ENCODE results near the gene FAM184A. TPM values are rescaled to one million over a fixed set of nuclear protein-coding genes. Genes with fewer than 3 reads are reported as not detected.
A peak's percentile ranks its signal among the peaks of the same experiment; 100 is the strongest.

Gene FAM184A
- total and polyA plus RNA-seq, 2 of the 8 experiments (the other 6 are each of a cell fraction or from before 2014, with no cell fraction given), result 6.3 to 11.3 TPM

DNA sequence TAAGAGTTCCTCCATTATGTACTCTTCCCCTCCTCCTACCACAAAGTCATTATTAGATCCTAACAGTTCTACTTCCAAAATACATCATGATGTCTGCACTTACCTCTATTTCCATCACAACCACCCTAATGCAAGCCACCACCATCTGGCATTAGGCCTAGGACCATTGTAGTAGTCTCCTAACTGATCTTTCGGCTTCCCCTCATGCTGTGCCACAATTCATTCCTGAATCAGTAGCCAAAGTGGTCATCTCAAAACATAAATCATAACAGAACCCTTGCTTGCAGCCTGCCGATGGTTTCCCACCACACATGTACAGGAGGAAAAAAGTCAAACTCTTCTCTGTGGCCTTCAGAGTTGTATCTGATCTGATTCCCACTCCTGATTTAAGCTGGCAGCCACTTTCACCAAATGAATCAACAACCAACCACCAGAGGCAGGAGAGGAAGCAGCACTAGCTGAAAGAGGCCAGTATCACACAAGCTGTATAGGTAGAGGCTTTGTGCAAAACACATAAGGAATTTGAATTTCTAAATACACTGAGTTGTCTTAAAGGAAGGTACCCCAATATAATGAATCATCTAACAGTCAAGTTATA is 26.1 kb downstream of the FAM184A start:
- no peak overlapping the region for H2AFZ ChIP-seq (ENCODE audit: low read length)
- H3K56ac ChIP-seq (replicated peaks; ENCODE audit: insufficient read length, low read depth, low read length), result no peak overlapping the region
- no peaks in the 10 kb centered on the region for H3K36me3 ChIP-seq (ENCODE audit: control insufficient read depth in 2 of 4, insufficient read depth in 4 of 4, low read length in 3 of 4)
- H3K4me2 ChIP-seq (ENCODE audit: insufficient read depth in 1 of 2, low read depth in 2 of 2, low read length in 2 of 2), result no peak overlapping the region
- H3K4ac ChIP-seq (replicated peaks; ENCODE audit: insufficient read length, low read depth, low read length), result no peak overlapping the region
- no peak overlapping the region for H4K91ac ChIP-seq (replicated peaks; ENCODE audit: insufficient read length, low read length)
- H3K23me2 ChIP-seq (ENCODE audit: low read depth, low read length), result no peaks in the 10 kb centered on the region
- no peak overlapping the region for H2BK20ac ChIP-seq (ENCODE audit: low read length)
- peaks cover 0 to 7% (median 2%) of the 10 kb centered on the region in 4 experiments; a peak in 2 of 7 replicates for H3K4me1 ChIP-seq (replicated peaks in 1 of 4; ENCODE audit: control insufficient read depth in 3 of 4, insufficient read depth in 4 of 4, low read length in 3 of 4)
- POLR2A ChIA-PET (ENCODE audit: partially characterized antibody), result interaction anchor here (0.6 kb wide), 1 partner anchor 12 kb away, joined by 3 read pairs; no protein-coding TSS in a partner anchor
- DNase-seq (ENCODE audit: low read depth in 1 of 2, low spot score in 2 of 2) (no peak), FAIRE-seq (peak; percentile 50)
- H4K5ac ChIP-seq (ENCODE audit: insufficient read length, low read depth, low read length), result no peak overlapping the region
- no peak overlapping the region for H3K14ac ChIP-seq (ENCODE audit: insufficient read length)
- no peak overlapping the region for H4K8ac ChIP-seq (ENCODE audit: extremely low read depth, insufficient read depth, low read length)
- H3K27ac ChIP-seq (ENCODE audit: low read depth, low read length), result no peak overlapping the region
- H3K23ac ChIP-seq (ENCODE audit: insufficient read length), result no peak overlapping the region
- CTCF ChIA-PET (ENCODE audit: partially characterized antibody), result interaction anchor here (0.9 to 1.9 kb wide), 7 partner anchors 12 to 66 kb away, joined by 3 to 4 read pairs (median 3); partner anchors contain the start of gene FAM184A
- no peaks in the 10 kb centered on the region for H3K79me1 ChIP-seq (ENCODE audit: low read depth, low read length)
- H2BK15ac ChIP-seq (ENCODE audit: low read length), result no peak overlapping the region
- no peaks in the 10 kb centered on the region for H3K79me2 ChIP-seq (ENCODE audit: control insufficient read depth in 1 of 2, insufficient read depth in 2 of 2, low read length in 2 of 2)
- H4K20me1 ChIP-seq (replicated peaks in 1 of 2; ENCODE audit: control insufficient read depth in 1 of 2, insufficient read depth in 2 of 2, low read length in 2 of 2), result no peaks in the 10 kb centered on the region
- H3K4me3 ChIP-seq (ENCODE audit: extremely low read depth in 1 of 4, insufficient read depth in 2 of 4, low read depth in 3 of 4, low read length in 4 of 4), result no peak overlapping the region
- WGBS, 2 experiments (ENCODE audit: extremely low coverage in 1 of 2, insufficient coverage in 1 of 2, insufficient read length in 1 of 2, insufficient replicate concordance in 2 of 2, low coverage in 1 of 2, low lambda C conversion rate in 2 of 2, missing lambda C conversion rate in 1 of 2), result 83% methylated on average over 2 of the region's 2 CpGs; no CpG with 5 or more reads in 1 of the 2 experiments
- no peak overlapping the region for H3K18ac ChIP-seq (ENCODE audit: extremely low read depth, low read length)
- H3K27me3 ChIP-seq (replicated peaks in 1 of 4; ENCODE audit: control insufficient read depth in 3 of 4, extremely low read depth in 1 of 4, insufficient read depth in 3 of 4, low read length in 3 of 4), result no peaks in the 10 kb centered on the region
- no peak overlapping the region for H2BK120ac ChIP-seq (replicated peaks; ENCODE audit: low read depth, low read length)
- no peak overlapping the region for H2BK5ac ChIP-seq (ENCODE audit: low read depth, low read length)
- no peaks in the 10 kb centered on the region for H3K9me3 ChIP-seq (ENCODE audit: insufficient read depth in 2 of 2, low read depth in 1 of 2, low read length in 1 of 2)
- no peak overlapping the region for H2AK5ac ChIP-seq (ENCODE audit: low read depth, low read length)
- no peak overlapping the region for H2BK12ac ChIP-seq (ENCODE audit: low read depth, low read length)
- H3K9ac ChIP-seq (replicated peaks in 1 of 4; ENCODE audit: extremely low read depth in 1 of 4, low read depth in 3 of 4, low read length in 3 of 4), result no peak overlapping the region
- TF ChIP-seq SIX5 (IDR thresholded peaks at IDR 0.05; ENCODE audit: low read depth, low read length), result no peak
- no peak for TF ChIP-seq KDM1A (IDR thresholded peaks at IDR 0.05; ENCODE audit: borderline replicate concordance, low read length)
- no peak for TF ChIP-seq CREB1 (IDR thresholded peaks at IDR 0.05)
- no peak for TF ChIP-seq RNF2 (IDR thresholded peaks at IDR 0.05; ENCODE audit: borderline replicate concordance, low read depth, low read length, missing control alignments, poor library complexity, severe bottlenecking)
- no peak for TF ChIP-seq POU5F1 (IDR thresholded peaks at IDR 0.05; ENCODE audit: low read depth, low read length)
- TF ChIP-seq, protein P1, sequence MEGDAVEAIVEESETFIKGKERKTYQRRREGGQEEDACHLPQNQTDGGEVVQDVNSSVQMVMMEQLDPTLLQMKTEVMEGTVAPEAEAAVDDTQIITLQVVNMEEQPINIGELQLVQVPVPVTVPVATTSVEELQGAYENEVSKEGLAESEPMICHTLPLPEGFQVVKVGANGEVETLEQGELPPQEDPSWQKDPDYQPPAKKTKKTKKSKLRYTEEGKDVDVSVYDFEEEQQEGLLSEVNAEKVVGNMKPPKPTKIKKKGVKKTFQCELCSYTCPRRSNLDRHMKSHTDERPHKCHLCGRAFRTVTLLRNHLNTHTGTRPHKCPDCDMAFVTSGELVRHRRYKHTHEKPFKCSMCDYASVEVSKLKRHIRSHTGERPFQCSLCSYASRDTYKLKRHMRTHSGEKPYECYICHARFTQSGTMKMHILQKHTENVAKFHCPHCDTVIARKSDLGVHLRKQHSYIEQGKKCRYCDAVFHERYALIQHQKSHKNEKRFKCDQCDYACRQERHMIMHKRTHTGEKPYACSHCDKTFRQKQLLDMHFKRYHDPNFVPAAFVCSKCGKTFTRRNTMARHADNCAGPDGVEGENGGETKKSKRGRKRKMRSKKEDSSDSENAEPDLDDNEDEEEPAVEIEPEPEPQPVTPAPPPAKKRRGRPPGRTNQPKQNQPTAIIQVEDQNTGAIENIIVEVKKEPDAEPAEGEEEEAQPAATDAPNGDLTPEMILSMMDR (IDR thresholded peaks at IDR 0.05; ENCODE audit: control extremely low read depth in 1 of 3, insufficient read depth in 1 of 3, low read depth in 1 of 3, low read length in 3 of 3), result no peak
- TF ChIP-seq SUZ12 (IDR thresholded peaks at IDR 0.05; ENCODE audit: low read length), result no peak
- no peak for TF ChIP-seq YY1 (IDR thresholded peaks at IDR 0.05; ENCODE audit: low read depth, low read length)
- no peak for TF ChIP-seq JUN (IDR thresholded peaks at IDR 0.05; ENCODE audit: low read depth, low read length)
- TF ChIP-seq, protein P2, sequence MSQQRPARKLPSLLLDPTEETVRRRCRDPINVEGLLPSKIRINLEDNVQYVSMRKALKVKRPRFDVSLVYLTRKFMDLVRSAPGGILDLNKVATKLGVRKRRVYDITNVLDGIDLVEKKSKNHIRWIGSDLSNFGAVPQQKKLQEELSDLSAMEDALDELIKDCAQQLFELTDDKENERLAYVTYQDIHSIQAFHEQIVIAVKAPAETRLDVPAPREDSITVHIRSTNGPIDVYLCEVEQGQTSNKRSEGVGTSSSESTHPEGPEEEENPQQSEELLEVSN (IDR thresholded peaks at IDR 0.05), result no peak
